Left ventricle myocardium superior (tissue), 1 donor: ENCODE measurements around the gene ZGRF1. TPM values are rescaled to one million over a fixed set of nuclear protein-coding genes. Genes with fewer than 3 reads are reported as not detected.
"Not testable (repeated sequence)": the region's sequence is repeated elsewhere in the genome, so short reads cannot be mapped to it uniquely, and the experiment has no call there.

Source experiments
- ATAC-seq: fragments of 200-7000 bp; cut with Tn5 transposase; one replicate; pipeline ENCODE4 v1.9.1; 2020; ENCODE audit warnings: mild to moderate bottlenecking, moderate library complexity
- DNase-seq: peaks from one replicate; pipeline ENCODE4 v3.0.0-alpha.2; 2020
- intact Hi-C: fragments of 100-400 bp; cut with micrococcal nuclease; formaldehyde crosslinking; loops from one replicate; pipeline ENCODE4 v1.11.0; 2022
- microRNA-seq: library from miRNA; unstranded; fragments of <30 nt; microRNA quantifications from one replicate; pipeline ENCODE4 v1.2.0, GENCODE V29; 2020; ENCODE audit warnings: borderline number of aligned reads
- total RNA-seq: library from RNA; stranded (reverse); fragmentation: NEBNext Ultra II Directional; extraction: Animal tissue kit (Norgen Biotek cat#: 25700); gene quantifications from one replicate; pipeline ENCODE4 v1.2.1, GENCODE V29; 2021
- donor health status: DM: no; HTN: yes; CAD: no; lungs with severe emphysema.

ZGRF1 gene
- total RNA-seq, 1 donor from 2014 or later, result 2.0 TPM

- ATAC-seq (no peak), DNase-seq (no peak)
- intact Hi-C loops, result no loop called here
Measured at GRCh38 chr4:112508356-112508755, 128.4 kb downstream of the ZGRF1 start.

GRCh38 chr4:112504807-112505206, 131.9 kb downstream of the ZGRF1 start:
- ATAC-seq (no peak), DNase-seq (no peak)
- intact Hi-C loops, result no loop called here

DNA sequence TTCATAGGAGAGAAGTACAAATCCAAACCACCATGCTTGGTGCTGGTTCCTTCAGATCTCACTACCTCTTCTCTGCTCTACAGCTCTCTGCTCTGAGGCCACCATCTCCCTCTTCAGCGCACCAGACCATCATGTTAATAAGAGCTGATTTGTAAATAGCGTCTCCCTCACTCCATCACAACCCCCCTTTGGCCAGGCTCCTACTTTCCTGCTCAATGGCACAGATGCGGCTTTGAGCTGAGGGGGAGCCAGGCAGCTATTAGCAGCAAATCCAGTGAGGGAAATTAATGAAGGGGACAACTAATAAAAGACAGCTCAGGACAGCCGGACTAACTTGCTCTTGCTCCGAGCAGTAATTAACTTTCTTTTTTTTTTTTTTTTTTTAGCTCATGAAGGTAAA, 133.8 kb downstream of the ZGRF1 start:
- intact Hi-C loops, result no loop called here
- ATAC-seq (no peak), DNase-seq (no peak)

- ATAC-seq (no peak), DNase-seq (no peak)
- intact Hi-C loops, result no loop called here
Measured at GRCh38 chr4:112492321-112492720, 144.4 kb downstream of the ZGRF1 start.

DNA sequence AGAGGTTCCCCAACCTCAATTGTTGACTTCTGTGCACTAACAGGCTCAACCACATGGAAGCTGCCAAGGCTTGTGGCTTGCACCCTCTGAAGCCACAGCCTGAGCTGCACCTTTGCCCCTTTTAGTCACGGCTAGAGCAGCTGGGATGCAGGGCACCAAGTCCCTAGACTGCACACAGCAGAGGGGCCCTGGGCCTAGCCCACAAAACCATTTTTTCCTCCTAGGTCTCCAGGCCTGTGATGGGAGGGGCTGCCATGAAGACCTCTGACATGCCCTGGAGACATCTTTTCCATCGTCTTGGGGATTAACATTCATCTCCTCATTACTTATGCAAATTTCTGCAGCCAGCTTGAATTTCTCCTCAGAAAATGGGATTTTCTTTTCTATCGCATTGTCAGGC, 145.9 kb downstream of the ZGRF1 start:
- DNase-seq, ATAC-seq, intact Hi-C loops: not testable (repeated sequence)

Small RNA genes within 50 kb of the gene (microRNA-seq; reads per million reads assigned to microRNA genes)
- gene MIR302A (1,371 reads per million, percentile 81 among the genes with 10 or more reads in this experiment), gene MIR302B (1,207 reads per million, percentile 78 among the genes with 10 or more reads in this experiment), gene MIR302C (190 reads per million, percentile 52 among the genes with 10 or more reads in this experiment), gene MIR302D (853 reads per million, percentile 74 among the genes with 10 or more reads in this experiment), gene MIR367 (not detected)

Other genes starting within 250 kb of the ZGRF1 start
- gene NEUROG2, start 120.7 kb downstream of the ZGRF1 start, total RNA-seq, result not detected
- gene LARP7, start 234 bp upstream of the ZGRF1 start, total RNA-seq, result 64.1 TPM